K562 (cell line): ENCODE measurements around the gene OR9Q2. TPM values are rescaled to one million over a fixed set of nuclear protein-coding genes. Genes with fewer than 3 reads are reported as not detected.

Source experiments
- ARHGAP35 ChIP-seq: fragments of 450-650 bp; IDR thresholded peaks from 2 replicates; pipeline ENCODE4 v1.6.1; 2018; ENCODE audit not compliant: partially characterized antibody
- MCM2 ChIP-seq: fragments of 450-650 bp; IDR thresholded peaks from 2 replicates; pipeline ENCODE4 v1.6.1; 2017; ENCODE audit warnings: low read depth, mild to moderate bottlenecking
- PTBP1 ChIP-seq: fragments of 200-400 bp; formaldehyde crosslinking; IDR thresholded peaks from 2 replicates; pipeline ENCODE4 v1.6.1; 2017; ENCODE audit warnings: low read depth, low read length
- ZBTB7A ChIP-seq: IDR thresholded peaks from 2 replicates; pipeline ENCODE4 v1.6.1; 2011; ENCODE audit warnings: low read depth, mild to moderate bottlenecking, low read length, moderate library complexity, borderline replicate concordance; ENCODE audit not compliant: control insufficient read depth
- polyA plus RNA-seq, 8 experiments: library from polyadenylated mRNA; depleted of rRNA in 4 of 8; stranded (reverse) in 5 of 8; unstranded in 3 of 8; fragments of >200 nt; fragmentation: Nextera tagmentation in 2 of 8; fragmentation: Illumina TruSeq in 1 of 8; extraction: Ambion mirVana in 2 of 8; extraction: Trizol in 1 of 8; gene quantifications; 2 replicates each; pipeline versions ENCODE4 v1.2.1 to v1.2.3, GENCODE V29; 2011 to 2014; ENCODE audit warnings: inconsistent platforms in 1 of 8, missing spikeins in 1 of 8
- total RNA-seq, 7 experiments: library from RNA; depleted of rRNA in 6 of 7; stranded (reverse); fragments of >200 nt in 6 of 7; fragmentation: Illumina TruSeq in 2 of 7; extraction: Trizol in 2 of 7; gene quantifications; 2 replicates each; pipeline versions ENCODE4 v1.2.1 to v1.2.3, GENCODE V29; 2011 to 2021; ENCODE audit warnings: low replicate concordance in 1 of 7
- TF ChIP-seq, protein P1 (sequence below): sonication (generic); formaldehyde crosslinking; IDR thresholded peaks from 2 replicates; pipeline ENCODE4 v1.8.0; 2022; ENCODE audit warnings: mild to moderate bottlenecking, missing genetic modification reagents
- TF ChIP-seq, protein P2 (sequence below): sonication (generic); formaldehyde crosslinking; IDR thresholded peaks from 2 replicates; pipeline ENCODE4 v1.8.1; 2022; ENCODE audit warnings: missing genetic modification reagents
- TF ChIP-seq, protein P3 (sequence below), 2 experiments: fragments of 150-350 bp in 1 of 2; IDR thresholded peaks; 2 replicates each; pipeline ENCODE4 v1.6.1; 2012 to 2016; ENCODE audit warnings: low read depth in 2 of 2, low read length in 2 of 2, mild to moderate bottlenecking in 1 of 2, moderate library complexity in 1 of 2
- TF ChIP-seq, protein P4 (sequence below): fragments of 450-650 bp; IDR thresholded peaks from 2 replicates; pipeline ENCODE4 v1.6.1; 2018; ENCODE audit warnings: mild to moderate bottlenecking, low read depth; ENCODE audit not compliant: partially characterized antibody

OR9Q2 gene
- total and polyA plus RNA-seq, 9 of the 15 experiments (the other 6 are each of a cell fraction or from before 2014, with no cell fraction given), result not detected

DNA sequence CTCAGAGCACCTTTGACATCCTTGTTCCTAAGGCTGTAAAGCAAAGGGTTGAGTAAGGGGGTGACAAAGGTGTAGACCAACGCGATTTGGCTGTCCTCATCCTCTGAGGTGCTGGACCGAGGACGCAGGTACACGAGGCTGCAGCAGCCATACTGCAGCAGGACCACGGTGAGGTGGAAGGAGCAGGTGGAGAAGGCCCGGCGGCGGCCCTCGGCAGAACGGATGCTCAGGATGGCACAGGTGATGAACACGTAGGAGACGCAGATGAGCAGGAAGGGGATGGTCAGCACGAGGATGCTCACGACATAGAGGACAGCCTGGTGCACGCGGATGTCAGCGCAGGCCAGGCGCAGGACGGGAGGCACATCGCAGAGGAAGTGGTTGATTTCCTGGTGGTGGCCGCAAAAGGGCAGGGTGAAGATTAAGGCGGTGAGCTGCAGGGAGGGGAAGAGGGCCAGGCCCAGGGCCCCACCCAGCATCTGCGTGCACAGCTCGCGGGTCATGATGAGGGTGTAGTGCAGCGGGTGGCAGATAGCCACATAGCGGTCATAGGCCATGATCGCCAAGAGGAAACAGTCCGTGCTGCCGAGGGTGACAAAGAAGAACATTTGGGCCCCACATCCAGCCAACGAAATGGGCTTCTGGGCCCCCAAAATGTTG, 39.2 kb downstream of the OR9Q2 start (continued):
- TF ChIP-seq, protein P1, sequence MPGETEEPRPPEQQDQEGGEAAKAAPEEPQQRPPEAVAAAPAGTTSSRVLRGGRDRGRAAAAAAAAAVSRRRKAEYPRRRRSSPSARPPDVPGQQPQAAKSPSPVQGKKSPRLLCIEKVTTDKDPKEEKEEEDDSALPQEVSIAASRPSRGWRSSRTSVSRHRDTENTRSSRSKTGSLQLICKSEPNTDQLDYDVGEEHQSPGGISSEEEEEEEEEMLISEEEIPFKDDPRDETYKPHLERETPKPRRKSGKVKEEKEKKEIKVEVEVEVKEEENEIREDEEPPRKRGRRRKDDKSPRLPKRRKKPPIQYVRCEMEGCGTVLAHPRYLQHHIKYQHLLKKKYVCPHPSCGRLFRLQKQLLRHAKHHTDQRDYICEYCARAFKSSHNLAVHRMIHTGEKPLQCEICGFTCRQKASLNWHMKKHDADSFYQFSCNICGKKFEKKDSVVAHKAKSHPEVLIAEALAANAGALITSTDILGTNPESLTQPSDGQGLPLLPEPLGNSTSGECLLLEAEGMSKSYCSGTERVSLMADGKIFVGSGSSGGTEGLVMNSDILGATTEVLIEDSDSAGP (CRISPR knock-in tag), result no peak
- TF ChIP-seq ARHGAP35 (no peak), ZBTB7A (no peak), PTBP1 (no peak), MCM2 (no peak)
- TF ChIP-seq, protein P2, sequence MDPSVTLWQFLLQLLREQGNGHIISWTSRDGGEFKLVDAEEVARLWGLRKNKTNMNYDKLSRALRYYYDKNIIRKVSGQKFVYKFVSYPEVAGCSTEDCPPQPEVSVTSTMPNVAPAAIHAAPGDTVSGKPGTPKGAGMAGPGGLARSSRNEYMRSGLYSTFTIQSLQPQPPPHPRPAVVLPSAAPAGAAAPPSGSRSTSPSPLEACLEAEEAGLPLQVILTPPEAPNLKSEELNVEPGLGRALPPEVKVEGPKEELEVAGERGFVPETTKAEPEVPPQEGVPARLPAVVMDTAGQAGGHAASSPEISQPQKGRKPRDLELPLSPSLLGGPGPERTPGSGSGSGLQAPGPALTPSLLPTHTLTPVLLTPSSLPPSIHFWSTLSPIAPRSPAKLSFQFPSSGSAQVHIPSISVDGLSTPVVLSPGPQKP (CRISPR knock-in tag), result no peak
- TF ChIP-seq, protein P3, sequence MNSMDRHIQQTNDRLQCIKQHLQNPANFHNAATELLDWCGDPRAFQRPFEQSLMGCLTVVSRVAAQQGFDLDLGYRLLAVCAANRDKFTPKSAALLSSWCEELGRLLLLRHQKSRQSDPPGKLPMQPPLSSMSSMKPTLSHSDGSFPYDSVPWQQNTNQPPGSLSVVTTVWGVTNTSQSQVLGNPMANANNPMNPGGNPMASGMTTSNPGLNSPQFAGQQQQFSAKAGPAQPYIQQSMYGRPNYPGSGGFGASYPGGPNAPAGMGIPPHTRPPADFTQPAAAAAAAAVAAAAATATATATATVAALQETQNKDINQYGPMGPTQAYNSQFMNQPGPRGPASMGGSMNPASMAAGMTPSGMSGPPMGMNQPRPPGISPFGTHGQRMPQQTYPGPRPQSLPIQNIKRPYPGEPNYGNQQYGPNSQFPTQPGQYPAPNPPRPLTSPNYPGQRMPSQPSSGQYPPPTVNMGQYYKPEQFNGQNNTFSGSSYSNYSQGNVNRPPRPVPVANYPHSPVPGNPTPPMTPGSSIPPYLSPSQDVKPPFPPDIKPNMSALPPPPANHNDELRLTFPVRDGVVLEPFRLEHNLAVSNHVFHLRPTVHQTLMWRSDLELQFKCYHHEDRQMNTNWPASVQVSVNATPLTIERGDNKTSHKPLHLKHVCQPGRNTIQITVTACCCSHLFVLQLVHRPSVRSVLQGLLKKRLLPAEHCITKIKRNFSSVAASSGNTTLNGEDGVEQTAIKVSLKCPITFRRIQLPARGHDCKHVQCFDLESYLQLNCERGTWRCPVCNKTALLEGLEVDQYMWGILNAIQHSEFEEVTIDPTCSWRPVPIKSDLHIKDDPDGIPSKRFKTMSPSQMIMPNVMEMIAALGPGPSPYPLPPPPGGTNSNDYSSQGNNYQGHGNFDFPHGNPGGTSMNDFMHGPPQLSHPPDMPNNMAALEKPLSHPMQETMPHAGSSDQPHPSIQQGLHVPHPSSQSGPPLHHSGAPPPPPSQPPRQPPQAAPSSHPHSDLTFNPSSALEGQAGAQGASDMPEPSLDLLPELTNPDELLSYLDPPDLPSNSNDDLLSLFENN (IDR thresholded peaks at IDR 0.05; ENCODE audit: low read depth in 2 of 2, low read length in 2 of 2), result no peak
- TF ChIP-seq, protein P4, sequence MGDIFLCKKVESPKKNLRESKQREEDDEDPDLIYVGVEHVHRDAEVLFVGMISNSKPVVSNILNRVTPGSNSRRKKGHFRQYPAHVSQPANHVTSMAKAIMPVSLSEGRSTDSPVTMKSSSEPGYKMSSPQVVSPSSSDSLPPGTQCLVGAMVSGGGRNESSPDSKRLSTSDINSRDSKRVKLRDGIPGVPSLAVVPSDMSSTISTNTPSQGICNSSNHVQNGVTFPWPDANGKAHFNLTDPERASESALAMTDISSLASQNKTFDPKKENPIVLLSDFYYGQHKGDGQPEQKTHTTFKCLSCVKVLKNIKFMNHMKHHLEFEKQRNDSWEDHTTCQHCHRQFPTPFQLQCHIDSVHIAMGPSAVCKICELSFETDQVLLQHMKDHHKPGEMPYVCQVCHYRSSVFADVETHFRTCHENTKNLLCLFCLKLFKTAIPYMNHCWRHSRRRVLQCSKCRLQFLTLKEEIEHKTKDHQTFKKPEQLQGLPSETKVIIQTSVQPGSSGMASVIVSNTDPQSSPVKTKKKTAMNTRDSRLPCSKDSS, result no peak

Other genes starting within 250 kb of the OR9Q2 start
Only the 7 nearest of the 10 such genes appear.
- gene OR9Q1, start 165.2 kb upstream of the OR9Q2 start, total RNA-seq (2014; rRNA removed), result not detected in 2 replicates
- not detected in 2 replicates for gene OR9Q1, start 165.2 kb upstream of the OR9Q2 start, total RNA-seq (2014; rRNA removed; fragmentation: Illumina TruSeq; extraction: Trizol)
- gene OR9Q1, start 165.2 kb upstream of the OR9Q2 start, total RNA-seq (2015; rRNA removed; fragmentation: Illumina TruSeq; extraction: Trizol), result not detected in 2 replicates
- not detected in 2 replicates for gene OR9Q1, start 165.2 kb upstream of the OR9Q2 start, total RNA-seq (2021)
- not detected in 2 replicates for gene OR9Q1, start 165.2 kb upstream of the OR9Q2 start, polyA plus RNA-seq (2011; rRNA removed)
- gene OR9Q1, start 165.2 kb upstream of the OR9Q2 start, polyA plus RNA-seq (2014; fragmentation: Illumina TruSeq; extraction: Trizol), result not detected in 2 replicates
- gene OR9Q1, start 165.2 kb upstream of the OR9Q2 start, polyA plus RNA-seq (2014; fragmentation: Nextera tagmentation; extraction: Ambion mirVana), result not detected
- not detected in 2 replicates for gene OR9Q1, start 165.2 kb upstream of the OR9Q2 start, polyA plus RNA-seq (2014; rRNA removed)
- gene OR6Q1, start 158.1 kb upstream of the OR9Q2 start, total RNA-seq (2014; rRNA removed), result not detected in 2 replicates
- not detected in 2 replicates for gene OR6Q1, start 158.1 kb upstream of the OR9Q2 start, total RNA-seq (2014; rRNA removed; fragmentation: Illumina TruSeq; extraction: Trizol)
- gene OR6Q1, start 158.1 kb upstream of the OR9Q2 start, total RNA-seq (2015; rRNA removed; fragmentation: Illumina TruSeq; extraction: Trizol), result not detected in 2 replicates
- not detected in 2 replicates for gene OR6Q1, start 158.1 kb upstream of the OR9Q2 start, total RNA-seq (2021)
- not detected in 2 replicates for gene OR6Q1, start 158.1 kb upstream of the OR9Q2 start, polyA plus RNA-seq (2011; rRNA removed)
- gene OR6Q1, start 158.1 kb upstream of the OR9Q2 start, polyA plus RNA-seq (2014; fragmentation: Illumina TruSeq; extraction: Trizol), result not detected in 2 replicates
- gene OR6Q1, start 158.1 kb upstream of the OR9Q2 start, polyA plus RNA-seq (2014; fragmentation: Nextera tagmentation; extraction: Ambion mirVana), result not detected
- not detected in 2 replicates for gene OR6Q1, start 158.1 kb upstream of the OR9Q2 start, polyA plus RNA-seq (2014; rRNA removed)
- gene OR9I1, start 63.5 kb upstream of the OR9Q2 start, total RNA-seq (2014; rRNA removed), result not detected in 2 replicates
- gene OR9I1, start 63.5 kb upstream of the OR9Q2 start, total RNA-seq (2014; rRNA removed; fragmentation: Illumina TruSeq; extraction: Trizol), result not detected in 2 replicates
- not detected in 2 replicates for gene OR9I1, start 63.5 kb upstream of the OR9Q2 start, total RNA-seq (2015; rRNA removed; fragmentation: Illumina TruSeq; extraction: Trizol)
- gene OR9I1, start 63.5 kb upstream of the OR9Q2 start, total RNA-seq (2021), result not detected in 2 replicates
- not detected in 2 replicates for gene OR9I1, start 63.5 kb upstream of the OR9Q2 start, polyA plus RNA-seq (2011; rRNA removed)
- gene OR9I1, start 63.5 kb upstream of the OR9Q2 start, polyA plus RNA-seq (2014; fragmentation: Illumina TruSeq; extraction: Trizol), result not detected in 2 replicates
- not detected for gene OR9I1, start 63.5 kb upstream of the OR9Q2 start, polyA plus RNA-seq (2014; fragmentation: Nextera tagmentation; extraction: Ambion mirVana)
- gene OR9I1, start 63.5 kb upstream of the OR9Q2 start, polyA plus RNA-seq (2014; rRNA removed), result not detected in 2 replicates
- not detected in 2 replicates for gene OR1S2, start 15.1 kb downstream of the OR9Q2 start, total RNA-seq (2014; rRNA removed)
- gene OR1S2, start 15.1 kb downstream of the OR9Q2 start, total RNA-seq (2014; rRNA removed; fragmentation: Illumina TruSeq; extraction: Trizol), result not detected in 2 replicates
- gene OR1S2, start 15.1 kb downstream of the OR9Q2 start, total RNA-seq (2015; rRNA removed; fragmentation: Illumina TruSeq; extraction: Trizol), result not detected in 2 replicates
- not detected in 2 replicates for gene OR1S2, start 15.1 kb downstream of the OR9Q2 start, total RNA-seq (2021)
- not detected in 2 replicates for gene OR1S2, start 15.1 kb downstream of the OR9Q2 start, polyA plus RNA-seq (2011; rRNA removed)
- not detected in 2 replicates for gene OR1S2, start 15.1 kb downstream of the OR9Q2 start, polyA plus RNA-seq (2014; fragmentation: Illumina TruSeq; extraction: Trizol)
- gene OR1S2, start 15.1 kb downstream of the OR9Q2 start, polyA plus RNA-seq (2014; fragmentation: Nextera tagmentation; extraction: Ambion mirVana), result not detected
- gene OR1S2, start 15.1 kb downstream of the OR9Q2 start, polyA plus RNA-seq (2014; rRNA removed), result not detected in 2 replicates
- gene OR1S1, start 23.6 kb downstream of the OR9Q2 start, total RNA-seq (2014; rRNA removed), result not detected in 2 replicates
- not detected in 2 replicates for gene OR1S1, start 23.6 kb downstream of the OR9Q2 start, total RNA-seq (2014; rRNA removed; fragmentation: Illumina TruSeq; extraction: Trizol)
- gene OR1S1, start 23.6 kb downstream of the OR9Q2 start, total RNA-seq (2015; rRNA removed; fragmentation: Illumina TruSeq; extraction: Trizol), result not detected in 2 replicates
- not detected in 2 replicates for gene OR1S1, start 23.6 kb downstream of the OR9Q2 start, total RNA-seq (2021)
- not detected in 2 replicates for gene OR1S1, start 23.6 kb downstream of the OR9Q2 start, polyA plus RNA-seq (2011; rRNA removed)
- gene OR1S1, start 23.6 kb downstream of the OR9Q2 start, polyA plus RNA-seq (2014; fragmentation: Illumina TruSeq; extraction: Trizol), result not detected in 2 replicates
- not detected for gene OR1S1, start 23.6 kb downstream of the OR9Q2 start, polyA plus RNA-seq (2014; fragmentation: Nextera tagmentation; extraction: Ambion mirVana)
- gene OR1S1, start 23.6 kb downstream of the OR9Q2 start, polyA plus RNA-seq (2014; rRNA removed), result not detected in 2 replicates
- gene OR10Q1, start 39.8 kb downstream of the OR9Q2 start, total RNA-seq (2014; rRNA removed), result not detected in 2 replicates
- not detected in 2 replicates for gene OR10Q1, start 39.8 kb downstream of the OR9Q2 start, total RNA-seq (2014; rRNA removed; fragmentation: Illumina TruSeq; extraction: Trizol)
- gene OR10Q1, start 39.8 kb downstream of the OR9Q2 start, total RNA-seq (2015; rRNA removed; fragmentation: Illumina TruSeq; extraction: Trizol), result not detected in 2 replicates
- gene OR10Q1, start 39.8 kb downstream of the OR9Q2 start, total RNA-seq (2021), result not detected in 2 replicates
- gene OR10Q1, start 39.8 kb downstream of the OR9Q2 start, polyA plus RNA-seq (2011; rRNA removed), result not detected in 2 replicates
- gene OR10Q1, start 39.8 kb downstream of the OR9Q2 start, polyA plus RNA-seq (2014; fragmentation: Illumina TruSeq; extraction: Trizol), result not detected in 2 replicates
- not detected for gene OR10Q1, start 39.8 kb downstream of the OR9Q2 start, polyA plus RNA-seq (2014; fragmentation: Nextera tagmentation; extraction: Ambion mirVana)
- gene OR10Q1, start 39.8 kb downstream of the OR9Q2 start, polyA plus RNA-seq (2014; rRNA removed), result not detected in 2 replicates
- gene OR10W1, start 79.2 kb downstream of the OR9Q2 start, total RNA-seq (2014; rRNA removed), result not detected in 2 replicates
- gene OR10W1, start 79.2 kb downstream of the OR9Q2 start, total RNA-seq (2014; rRNA removed; fragmentation: Illumina TruSeq; extraction: Trizol), result not detected in 2 replicates
- not detected in 2 replicates for gene OR10W1, start 79.2 kb downstream of the OR9Q2 start, total RNA-seq (2015; rRNA removed; fragmentation: Illumina TruSeq; extraction: Trizol)
- gene OR10W1, start 79.2 kb downstream of the OR9Q2 start, total RNA-seq (2021), result not detected in 2 replicates
- gene OR10W1, start 79.2 kb downstream of the OR9Q2 start, polyA plus RNA-seq (2011; rRNA removed), result not detected in 2 replicates
- gene OR10W1, start 79.2 kb downstream of the OR9Q2 start, polyA plus RNA-seq (2014; fragmentation: Illumina TruSeq; extraction: Trizol), result not detected in 2 replicates
- gene OR10W1, start 79.2 kb downstream of the OR9Q2 start, polyA plus RNA-seq (2014; fragmentation: Nextera tagmentation; extraction: Ambion mirVana), result not detected
- not detected in 2 replicates for gene OR10W1, start 79.2 kb downstream of the OR9Q2 start, polyA plus RNA-seq (2014; rRNA removed)